Spleen (tissue), 11 donors: ENCODE data around the gene TDRD12. TPM values are rescaled to one million over a fixed set of nuclear protein-coding genes. Genes with fewer than 3 reads are reported as not detected.

ENCODE experiments used
- DNase-seq: peaks from one replicate; pipeline ENCODE4 v3.0.0-alpha.2; 2020
- H3K27ac ChIP-seq, 8 donors: fragments of 200-600 bp; sonication (generic) in 7 of 8; 1 replicate in 4 of 8; 2 replicates in 4 of 8; pipeline versions ENCODE4 v1.5.0 to v1.8.0; 2016 to 2021; ENCODE audit warnings: inconsistent platforms in 4 of 8, mild to moderate bottlenecking in 4 of 8, moderate library complexity in 1 of 8
- H3K27me3 ChIP-seq, 7 donors: fragments of 200-600 bp; sonication (generic) in 6 of 7; replicated peaks in 1 of 7; 1 replicate in 4 of 7; 2 replicates in 3 of 7; pipeline versions ENCODE4 v1.5.0 to v1.8.0; 2016 to 2021; ENCODE audit warnings: inconsistent platforms in 3 of 7, mild to moderate bottlenecking in 1 of 7
- H3K36me3 ChIP-seq, 6 donors: fragments of 200-600 bp; sonication (generic) in 5 of 6; 1 replicate in 4 of 6; 2 replicates in 2 of 6; pipeline versions ENCODE4 v1.5.0 to v1.8.0; 2016 to 2021; ENCODE audit warnings: inconsistent platforms in 2 of 6
- H3K4me1 ChIP-seq, 6 donors: fragments of 200-600 bp; sonication (generic) in 5 of 6; 1 replicate in 3 of 6; 2 replicates in 3 of 6; pipeline versions ENCODE4 v1.5.0 to v1.8.0; 2016 to 2021; ENCODE audit warnings: inconsistent platforms in 3 of 6
- H3K4me3 ChIP-seq, 8 donors: fragments of 200-600 bp; sonication (generic) in 7 of 8; 1 replicate in 4 of 8; 2 replicates in 4 of 8; pipeline versions ENCODE4 v1.5.0 to v1.8.0; 2016 to 2021; ENCODE audit warnings: inconsistent platforms in 4 of 8, mild to moderate bottlenecking in 4 of 8, moderate library complexity in 2 of 8
- H3K9me3 ChIP-seq, 8 donors: fragments of 200-600 bp; sonication (generic) in 7 of 8; 1 replicate in 4 of 8; 2 replicates in 4 of 8; pipeline versions ENCODE4 v1.5.0 to v1.8.0; 2016 to 2021; ENCODE audit warnings: inconsistent platforms in 4 of 8
- CTCF ChIP-seq, 11 experiments: fragments of 200-600 bp in 7 of 11; fragments of 450-650 bp in 4 of 11; sonication (generic) in 4 of 11; IDR thresholded peaks in 8 of 11; conservative IDR thresholded peaks in 3 of 11; 1 replicate in 7 of 11; 2 replicates in 4 of 11; pipeline versions ENCODE4 v1.4.0 to v1.8.0; 2016 to 2021; ENCODE audit warnings: antibody characterized with exemption in 11 of 11, inconsistent platforms in 4 of 11, mild to moderate bottlenecking in 1 of 11
- POLR2A ChIP-seq, 3 donors: fragments of 450-650 bp; IDR thresholded peaks; one replicate each; pipeline ENCODE4 v1.5.1; 2017; ENCODE audit warnings: antibody characterized with exemption in 3 of 3, mild to moderate bottlenecking in 1 of 3
- POLR2AphosphoS5 ChIP-seq, 3 donors: sonication (generic); formaldehyde crosslinking; IDR thresholded peaks; one replicate each; pipeline ENCODE4 v1.5.1; 2017; ENCODE audit warnings: antibody characterized with exemption in 3 of 3
- WGBS, 5 donors: extraction: QIAGEN DNeasy Blood & Tissue Kit in 3 of 5; methylation state at CpG; one replicate each; pipeline versions ENCODE4 v1.1.5 to v1.1.7; 2013 to 2018; 5-methylcytosine and 5-hydroxymethylcytosine counted together
- intact Hi-C: fragments of 100-400 bp; cut with DNase I; formaldehyde crosslinking; loops from one replicate; pipeline ENCODE4 v1.15.0; 2023; ENCODE audit warnings: low total_unique reads
- polyA plus RNA-seq, 3 donors: library from polyadenylated mRNA; stranded (reverse); fragments of 200-250 nt; gene quantifications; one replicate each; pipeline ENCODE4 v1.2.1, GENCODE V29; 2013
- total RNA-seq, 7 donors: library from RNA; depleted of rRNA in 3 of 7; stranded (reverse); fragments of >200 nt in 3 of 7; fragmentation: NEBNext Ultra II Directional in 4 of 7; extraction: Animal tissue kit (Norgen Biotek cat#: 25700) in 4 of 7; gene quantifications; one replicate each; pipeline versions ENCODE4 v1.1.0 to v1.2.1, GENCODE V29; 2016 to 2021
- donor health status: healthy with polysubstance abuse.
- donor health status: DM: no; HTN: no; CAD: no; lungs with moderate emphysema.
- donor health status: DM: no; HTN: no; CAD: no.
- donor health status: Bipolar disorder and iron deficiency.
- donor health status: healthy.
- donor health status: DM: no; HTN: no; CAD: no.
- donor health status: DM: yes; HTN: yes; CAD: no.

The TDRD12 gene
- total and polyA plus RNA-seq, 10 donors, result 0.03 to 4.3 (median 0.33) TPM; not detected in 4

DNA sequence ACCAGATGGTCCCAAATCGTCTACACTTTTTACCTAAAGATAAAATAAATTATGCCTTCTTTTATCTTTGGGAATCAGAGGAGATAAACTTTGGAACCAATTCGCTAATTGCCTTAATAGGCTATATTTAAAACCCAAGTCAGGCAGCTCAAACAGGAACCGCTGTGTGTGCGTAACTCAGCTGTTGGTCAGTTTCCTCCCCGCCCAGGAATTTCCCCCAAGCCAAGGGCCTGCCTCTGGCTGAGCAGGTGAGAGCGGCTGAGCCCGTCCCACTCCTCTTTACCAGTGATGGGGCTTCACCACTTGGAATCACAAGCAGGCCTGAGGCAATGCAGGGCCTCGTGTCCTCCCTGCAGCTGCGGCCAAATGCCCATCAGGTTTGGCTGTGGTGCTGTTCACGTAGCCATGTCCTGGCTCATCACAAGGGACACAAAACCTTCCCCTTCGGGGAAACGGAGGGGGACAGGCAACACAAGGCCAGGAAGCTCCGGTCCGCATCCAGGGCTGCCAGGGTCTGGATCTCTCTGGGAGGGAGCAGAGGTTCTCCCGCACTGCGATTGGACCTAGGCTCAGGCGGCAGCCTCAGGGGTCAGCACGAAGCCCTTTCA lies 150.5 kb downstream of the TDRD12 start:
- H3K27ac ChIP-seq, result no peak overlapping the region
- no peak for TF ChIP-seq CTCF (IDR thresholded peaks at IDR 0.05 in 8 of 11, conservative IDR thresholded peaks at IDR 0.05 in 3 of 11)
- no peak for TF ChIP-seq POLR2AphosphoS5 (IDR thresholded peaks at IDR 0.05)
- TF ChIP-seq POLR2A (IDR thresholded peaks at IDR 0.05), result no peak
- intact Hi-C loops, result no loop called here
- no peaks in the 10 kb centered on the region for H3K4me1 ChIP-seq
- no peaks in the 10 kb centered on the region for H3K9me3 ChIP-seq
- DNase-seq, result peak; percentile 66
- no peaks in the 10 kb centered on the region for H3K27me3 ChIP-seq
- no peaks in the 10 kb centered on the region for H3K36me3 ChIP-seq
- WGBS, 5 donors, result 60 to 75% (median 75%) methylated on average over 13 to 18 of the region's 18 CpGs
- H3K4me3 ChIP-seq, result no peak overlapping the region

GRCh38 chr19:32870981-32871451 lies 151.4 kb downstream of the TDRD12 start:
- Histone ChIP-seq H3K36me3 (no peaks in the 10 kb centered on the region), H3K4me1 (no peaks in the 10 kb centered on the region), H3K9me3 (no peaks in the 10 kb centered on the region), H3K4me3 (no peak overlapping the region), H3K27me3 (no peaks in the 10 kb centered on the region), H3K27ac (no peak overlapping the region)
- 78 to 89% (median 86%) methylated on average over 9 to 12 of the region's 12 CpGs for WGBS, 5 donors
- intact Hi-C loops, result no loop called here
- DNase-seq, result peak; percentile 65
- no peak for TF ChIP-seq CTCF (IDR thresholded peaks at IDR 0.05 in 8 of 11, conservative IDR thresholded peaks at IDR 0.05 in 3 of 11)
- no peak for TF ChIP-seq POLR2AphosphoS5 (IDR thresholded peaks at IDR 0.05)
- TF ChIP-seq POLR2A (IDR thresholded peaks at IDR 0.05), result no peak

- intact Hi-C loops, result no loop called here
- Histone ChIP-seq H3K36me3 (peaks cover 0 to 8% (median 0%) of the 10 kb centered on the region in 6 donors), H3K27me3 (no peaks in the 10 kb centered on the region), H3K27ac (no peak overlapping the region), H3K9me3 (no peaks in the 10 kb centered on the region), H3K4me1 (no peaks in the 10 kb centered on the region), H3K4me3 (no peak overlapping the region)
- WGBS, 5 donors, result 85 to 94% (median 93%) methylated on average over 3 of the region's 3 CpGs
- no peak for TF ChIP-seq POLR2A (IDR thresholded peaks at IDR 0.05)
- TF ChIP-seq POLR2AphosphoS5 (IDR thresholded peaks at IDR 0.05), result no peak
- TF ChIP-seq CTCF (IDR thresholded peaks at IDR 0.05 in 8 of 11, conservative IDR thresholded peaks at IDR 0.05 in 3 of 11), result no peak
- DNase-seq, result no peak
These were observed 152.8 kb downstream of the TDRD12 start for GRCh38 chr19:32872391-32872790.

- Histone ChIP-seq H3K36me3 (peaks cover 0 to 16% (median 0%) of the 10 kb centered on the region in 6 donors), H3K27ac (no peak overlapping the region), H3K4me3 (no peak overlapping the region), H3K27me3 (no peaks in the 10 kb centered on the region), H3K9me3 (no peaks in the 10 kb centered on the region), H3K4me1 (no peaks in the 10 kb centered on the region)
- 78 to 89% (median 83%) methylated on average over 18 of the region's 18 CpGs for WGBS, 5 donors
- no peak for TF ChIP-seq POLR2A (IDR thresholded peaks at IDR 0.05)
- TF ChIP-seq CTCF (IDR thresholded peaks at IDR 0.05 in 8 of 11, conservative IDR thresholded peaks at IDR 0.05 in 3 of 11), result no peak
- no peak for TF ChIP-seq POLR2AphosphoS5 (IDR thresholded peaks at IDR 0.05)
- DNase-seq, result peak; percentile 32
- intact Hi-C loops, result no loop called here
These were observed 153.8 kb downstream of the TDRD12 start for GRCh38 chr19:32873247-32873959.
